Measurements from ENCODE around the gene ZNF800.

- no peak for TF ChIP-seq CTCF (optimal IDR thresholded peaks at IDR 0.05 in 1 of 3, IDR thresholded peaks at IDR 0.05 in 1 of 3, conservative IDR thresholded peaks at IDR 0.05 in 1 of 3; ENCODE audit: extremely low read depth in 1 of 3, insufficient read depth in 2 of 3, low read length in 3 of 3)
- no peak for TF ChIP-seq EZH2 (IDR thresholded peaks at IDR 0.05; ENCODE audit: low read length)
Measured at GRCh38 chr7:127390186-127390816, 2.2 kb downstream of the ZNF800 start.
